RWPE1 (cell line): ENCODE results near the gene ARSH.

Experiments used
- CTCF ChIA-PET: fragments of 350-600 bp; sonication (Branson Sonifier 250); formaldehyde crosslinking; extraction: SDS; loops from one replicate; lab custom pipeline; 2021; lab: Yijun Ruan, JAX
- POLR2A ChIA-PET: fragments of 400-600 bp; formaldehyde crosslinking; extraction: SDS; loops from one replicate; lab custom pipeline; 2020; ENCODE audit warnings: antibody characterized with exemption; ENCODE audit not compliant: low non-redundant PET; lab: Yijun Ruan, JAX
- DNase-seq: peaks from one replicate; pipeline ENCODE4 v3.0.0; 2012; ENCODE audit warnings: low spot score
- H3K27ac ChIP-seq: fragments of 450-650 bp; 2 replicates; pipeline ENCODE4 v1.5.1; 2017
- TF ChIP-seq, protein P1 (sequence below): fragments of 450-650 bp; conservative IDR thresholded peaks from 2 replicates; pipeline ENCODE4 v1.5.1; 2017; ENCODE audit warnings: low read depth, mild to moderate bottlenecking

The ARSH gene

DNA sequence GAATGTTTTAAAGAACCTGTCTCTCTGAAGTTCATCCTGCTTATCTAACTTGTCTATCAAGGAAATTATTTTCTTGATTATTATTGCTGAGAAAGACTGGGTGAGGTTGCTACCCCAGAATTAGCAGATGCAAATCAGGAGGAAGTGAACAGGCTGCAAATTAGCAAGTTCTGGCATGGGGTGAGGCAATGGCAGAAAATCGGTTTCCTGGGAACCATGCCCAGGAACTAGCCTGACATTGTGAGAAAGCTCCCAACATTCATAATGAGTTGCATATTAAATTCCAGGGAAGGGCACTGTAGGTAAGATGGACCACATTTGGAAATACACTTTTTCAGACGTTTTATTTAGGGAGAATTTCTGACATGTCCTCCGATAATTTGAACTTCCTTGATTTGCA, 46.5 kb downstream of the ARSH start:
- DNase-seq: no peak
- H3K27ac ChIP-seq: no peak overlapping the region
- TF ChIP-seq, protein P1, sequence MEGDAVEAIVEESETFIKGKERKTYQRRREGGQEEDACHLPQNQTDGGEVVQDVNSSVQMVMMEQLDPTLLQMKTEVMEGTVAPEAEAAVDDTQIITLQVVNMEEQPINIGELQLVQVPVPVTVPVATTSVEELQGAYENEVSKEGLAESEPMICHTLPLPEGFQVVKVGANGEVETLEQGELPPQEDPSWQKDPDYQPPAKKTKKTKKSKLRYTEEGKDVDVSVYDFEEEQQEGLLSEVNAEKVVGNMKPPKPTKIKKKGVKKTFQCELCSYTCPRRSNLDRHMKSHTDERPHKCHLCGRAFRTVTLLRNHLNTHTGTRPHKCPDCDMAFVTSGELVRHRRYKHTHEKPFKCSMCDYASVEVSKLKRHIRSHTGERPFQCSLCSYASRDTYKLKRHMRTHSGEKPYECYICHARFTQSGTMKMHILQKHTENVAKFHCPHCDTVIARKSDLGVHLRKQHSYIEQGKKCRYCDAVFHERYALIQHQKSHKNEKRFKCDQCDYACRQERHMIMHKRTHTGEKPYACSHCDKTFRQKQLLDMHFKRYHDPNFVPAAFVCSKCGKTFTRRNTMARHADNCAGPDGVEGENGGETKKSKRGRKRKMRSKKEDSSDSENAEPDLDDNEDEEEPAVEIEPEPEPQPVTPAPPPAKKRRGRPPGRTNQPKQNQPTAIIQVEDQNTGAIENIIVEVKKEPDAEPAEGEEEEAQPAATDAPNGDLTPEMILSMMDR: no peak
- ChIA-PET POLR2A (no interaction called here), CTCF (interaction anchor here (0.8 kb wide), 1 partner anchor 583 kb away, joined by 5 read pairs; no protein-coding TSS in a partner anchor)

DNA sequence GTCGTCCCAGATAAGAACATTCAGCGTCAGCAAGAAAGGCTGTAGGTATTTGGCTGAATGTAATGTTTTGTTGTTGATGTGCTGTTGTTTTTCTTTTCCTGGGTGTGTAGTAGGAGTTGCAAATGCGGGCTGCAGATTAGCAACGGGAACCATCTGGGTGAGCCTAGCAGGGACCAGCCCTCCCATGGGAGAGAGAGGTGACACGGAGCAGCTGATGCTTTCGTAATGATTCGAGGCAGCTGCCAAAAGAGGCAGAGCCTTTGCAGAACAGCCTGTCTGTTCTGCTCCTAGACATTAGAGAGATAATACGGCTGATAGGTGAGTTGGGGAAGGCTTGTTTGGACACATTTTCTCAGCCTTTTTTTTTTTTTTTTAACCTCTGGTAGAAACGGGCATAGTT, 60.2 kb downstream of the ARSH start:
- DNase-seq: no peak
- ChIA-PET POLR2A (no interaction called here), CTCF (interaction anchor here (0.6 kb wide), 1 partner anchor 191 kb away, joined by 7 read pairs; no protein-coding TSS in a partner anchor)
- H3K27ac ChIP-seq: no peak overlapping the region
- TF ChIP-seq, protein P1: no peak

- CTCF ChIA-PET: no interaction called here
- no peak overlapping the region for H3K27ac ChIP-seq
- POLR2A ChIA-PET: no interaction called here
- no peak for DNase-seq
- TF ChIP-seq, protein P1: no peak
Observed at GRCh38 chrX:3075959-3076358, 69.6 kb downstream of the ARSH start.

DNA sequence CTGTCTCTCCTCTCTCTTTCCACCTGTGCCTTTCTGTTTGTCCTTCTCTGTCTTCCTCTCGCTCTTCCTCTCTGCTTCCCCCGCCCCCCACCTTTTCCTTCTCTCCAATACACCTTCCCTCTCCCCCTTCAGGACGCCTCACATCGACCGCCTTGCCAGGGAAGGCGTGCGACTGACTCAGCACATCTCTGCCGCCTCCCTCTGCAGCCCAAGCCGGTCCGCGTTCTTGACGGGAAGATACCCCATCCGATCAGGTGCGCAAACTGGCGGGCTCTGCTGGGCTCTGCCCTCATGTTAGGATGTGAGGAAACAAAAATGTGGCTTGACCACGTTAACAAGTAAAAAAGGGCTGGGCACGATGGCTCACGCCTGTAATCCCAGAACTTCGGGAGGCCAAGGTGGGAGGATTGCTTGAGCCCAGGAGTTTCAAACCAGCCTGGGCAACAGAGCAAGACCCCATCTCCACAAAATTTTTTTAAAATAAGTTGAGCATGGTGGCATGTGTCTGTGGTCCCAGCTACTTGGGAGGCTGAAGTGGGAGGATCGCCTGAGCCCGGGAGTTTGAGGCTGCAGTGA, 70.2 kb downstream of the ARSH start:
- CTCF ChIA-PET: no interaction called here
- POLR2A ChIA-PET: no interaction called here
- TF ChIP-seq, protein P1: no peak
- no peak for DNase-seq
- H3K27ac ChIP-seq: no peak overlapping the region
